Left lung (tissue), 10 donors: ENCODE results near the gene TMPRSS7. TPM values are rescaled to one million over a fixed set of nuclear protein-coding genes. Genes with fewer than 3 reads are reported as not detected.
"Not testable (repeated sequence)": the region's sequence is repeated elsewhere in the genome, so short reads cannot be mapped to it uniquely, and the experiment has no call there.

Experiments
- ATAC-seq: fragments of 200-7000 bp; cut with Tn5 transposase; one replicate; pipeline ENCODE4 v1.9.1; 2020; ENCODE audit warnings: moderate library complexity
- DNase-seq, 4 donors: peaks; one replicate each; pipeline ENCODE4 v3.0.0-alpha.2; 2013 to 2020
- H3K27ac ChIP-seq, 2 donors: fragments of 200-600 bp; sonication (generic) in 1 of 2; one replicate each; pipeline versions ENCODE4 v1.5.0 to v1.8.0; 2020 to 2021
- H3K27me3 ChIP-seq, 2 donors: fragments of 200-600 bp; sonication (generic) in 1 of 2; one replicate each; pipeline versions ENCODE4 v1.5.0 to v1.8.0; 2020 to 2021
- H3K36me3 ChIP-seq, 2 donors: fragments of 200-600 bp; sonication (generic) in 1 of 2; one replicate each; pipeline versions ENCODE4 v1.5.0 to v1.8.0; 2020 to 2021
- H3K4me1 ChIP-seq, 2 donors: fragments of 200-600 bp; one replicate each; pipeline ENCODE4 v1.8.0; 2021
- H3K4me3 ChIP-seq, 2 donors: fragments of 200-600 bp; sonication (generic) in 1 of 2; one replicate each; pipeline versions ENCODE4 v1.5.0 to v1.8.0; 2020 to 2021; ENCODE audit warnings: mild to moderate bottlenecking in 1 of 2
- H3K9me3 ChIP-seq, 2 donors: fragments of 200-600 bp; sonication (generic) in 1 of 2; one replicate each; pipeline versions ENCODE4 v1.5.0 to v1.8.0; 2020 to 2021
- CTCF ChIP-seq, 2 donors: fragments of 200-600 bp; sonication (generic) in 1 of 2; IDR thresholded peaks; one replicate each; pipeline versions ENCODE4 v1.5.0 to v1.8.0; 2021; ENCODE audit warnings: antibody characterized with exemption in 2 of 2
- intact Hi-C, 2 donors: fragments of 100-400 bp; cut with DNase I; formaldehyde crosslinking; loops; one replicate each; pipeline versions ENCODE4 v1.11.2 to v1.14.2; 2022
- polyA plus RNA-seq, 6 donors: library from polyadenylated mRNA; unstranded; fragments of 120-200 nt; gene quantifications; one replicate each; pipeline ENCODE4 v1.2.1, GENCODE V29; 2013; ENCODE audit not compliant: insufficient read length in 6 of 6
- total RNA-seq, 2 donors: library from RNA; stranded (reverse); fragmentation: NEBNext Ultra II Directional; extraction: Animal tissue kit (Norgen Biotek cat#: 25700); gene quantifications; one replicate each; pipeline ENCODE4 v1.2.1, GENCODE V29; 2021
- donor health status: DM: no; HTN: yes; CAD: no.
- donor health status: DM: no; HTN: no; CAD: no.

Gene TMPRSS7
- total and polyA plus RNA-seq, 8 donors, result 0.06 to 0.17 (median 0.08) TPM; not detected in 4

GRCh38 chr3:112056451-112056929, 22.0 kb downstream of the TMPRSS7 start:
- Histone ChIP-seq H3K27ac (no peak overlapping the region), H3K36me3 (no peaks in the 10 kb centered on the region), H3K27me3 (no peaks in the 10 kb centered on the region), H3K4me1 (no peaks in the 10 kb centered on the region), H3K9me3 (no peaks in the 10 kb centered on the region), H3K4me3 (no peak overlapping the region)
- ATAC-seq, result peak; percentile 78
- intact Hi-C loops, result no loop called here
- no peak for TF ChIP-seq CTCF (IDR thresholded peaks at IDR 0.05)
- peak in 1 of 4 donors; percentile 37 for DNase-seq

GRCh38 chr3:112059497-112059896, 25.0 kb downstream of the TMPRSS7 start:
- H3K9me3 ChIP-seq, result no peaks in the 10 kb centered on the region
- no peak overlapping the region for H3K4me3 ChIP-seq
- no peak overlapping the region for H3K27ac ChIP-seq
- TF ChIP-seq CTCF (IDR thresholded peaks at IDR 0.05), result no peak
- no peaks in the 10 kb centered on the region for H3K4me1 ChIP-seq
- no peaks in the 10 kb centered on the region for H3K27me3 ChIP-seq
- no peak for ATAC-seq
- H3K36me3 ChIP-seq, result no peaks in the 10 kb centered on the region
- DNase-seq, result no peak
- intact Hi-C loops, result no loop called here

GRCh38 chr3:112061152-112061551, 26.6 kb downstream of the TMPRSS7 start:
- ATAC-seq (peak; percentile 62), DNase-seq (no peak)
- H3K9me3 ChIP-seq, result no peaks in the 10 kb centered on the region
- no peak overlapping the region for H3K4me3 ChIP-seq
- H3K27ac ChIP-seq, result no peak overlapping the region
- TF ChIP-seq CTCF (IDR thresholded peaks at IDR 0.05), result no peak
- intact Hi-C loops, result no loop called here
- H3K4me1 ChIP-seq, result no peaks in the 10 kb centered on the region
- no peaks in the 10 kb centered on the region for H3K36me3 ChIP-seq
- no peaks in the 10 kb centered on the region for H3K27me3 ChIP-seq

GRCh38 chr3:112072387-112073060, 38.0 kb downstream of the TMPRSS7 start:
- ATAC-seq, H3K27ac ChIP-seq, H3K27me3 ChIP-seq, H3K4me3 ChIP-seq, intact Hi-C loops, H3K4me1 ChIP-seq, H3K36me3 ChIP-seq, DNase-seq, H3K9me3 ChIP-seq: not testable (repeated sequence)

GRCh38 chr3:112074006-112074405, 39.5 kb downstream of the TMPRSS7 start:
- TF ChIP-seq CTCF (IDR thresholded peaks at IDR 0.05), result no peak
- intact Hi-C loops, result no loop called here
- Histone ChIP-seq H3K27me3 (no peaks in the 10 kb centered on the region), H3K27ac (peak overlapping the region; percentile 35 to 52), H3K9me3 (no peaks in the 10 kb centered on the region), H3K4me1 (no peaks in the 10 kb centered on the region), H3K4me3 (no peak overlapping the region), H3K36me3 (no peaks in the 10 kb centered on the region)
- no peak for ATAC-seq
- no peak for DNase-seq
